DND-41 (cell line): ENCODE results near the gene BICC1.

Experiments
- ATAC-seq: fragments of 200-7000 bp; cut with Tn5 transposase; 3 replicates; pipeline ENCODE4 v1.9.1; 2021; ENCODE audit warnings: low read depth; ENCODE audit not compliant: insufficient read depth
- DNase-seq: peaks from one replicate; pipeline ENCODE4 v3.0.0-alpha.2; 2020
- H2AFZ ChIP-seq: 2 replicates; pipeline ENCODE4 v1.6.0; 2012; ENCODE audit warnings: low read depth, low read length
- H3K27ac ChIP-seq: 2 replicates; pipeline ENCODE4 v1.5.1; 2012; ENCODE audit warnings: low read length, inconsistent platforms
- H3K27me3 ChIP-seq: fragments of 200-600 bp; sonication (generic); 2 replicates; pipeline ENCODE4 v1.6.0; 2012; ENCODE audit warnings: low read length, mild to moderate bottlenecking, inconsistent platforms; ENCODE audit not compliant: insufficient read depth, poor library complexity
- H3K36me3 ChIP-seq: 2 replicates; pipeline ENCODE4 v1.5.1; 2012; ENCODE audit warnings: low read length, inconsistent platforms; ENCODE audit not compliant: insufficient read depth
- H3K4me1 ChIP-seq: 2 replicates; pipeline ENCODE4 v1.5.1; 2012; ENCODE audit warnings: mild to moderate bottlenecking, low read length; ENCODE audit not compliant: insufficient read depth
- H3K4me2 ChIP-seq: 2 replicates; pipeline ENCODE4 v1.6.0; 2012; ENCODE audit warnings: mild to moderate bottlenecking, moderate library complexity, low read length, inconsistent platforms; ENCODE audit not compliant: insufficient read depth
- H3K4me3 ChIP-seq, 2 experiments: fragments of 200-600 bp in 1 of 2; shearing (Covaris generic) in 1 of 2; 2 replicates each; pipeline ENCODE4 v1.5.1; 2012 to 2016; ENCODE audit warnings: inconsistent platforms in 2 of 2, low read length in 2 of 2, mild to moderate bottlenecking in 2 of 2, low read depth in 1 of 2, moderate library complexity in 1 of 2
- H3K79me2 ChIP-seq: 2 replicates; pipeline ENCODE4 v1.6.0; 2012; ENCODE audit warnings: low read length, inconsistent platforms; ENCODE audit not compliant: insufficient read depth
- H3K9ac ChIP-seq: 2 replicates; pipeline ENCODE4 v1.6.0; 2012; ENCODE audit warnings: low read depth, mild to moderate bottlenecking, inconsistent platforms, low read length, moderate library complexity
- H3K9me3 ChIP-seq: 2 replicates; pipeline ENCODE4 v1.5.1; 2012; ENCODE audit warnings: low read length, moderate library complexity, mild to moderate bottlenecking, inconsistent platforms; ENCODE audit not compliant: insufficient read depth, severe bottlenecking
- H4K20me1 ChIP-seq: 2 replicates; pipeline ENCODE4 v1.6.0; 2012; ENCODE audit warnings: low read length; ENCODE audit not compliant: insufficient read depth
- CTCF ChIP-seq: IDR thresholded peaks from 2 replicates; pipeline ENCODE4 v1.5.1; 2012; ENCODE audit warnings: borderline replicate concordance, low read length, moderate library complexity, mild to moderate bottlenecking; ENCODE audit not compliant: poor library complexity, severe bottlenecking; ENCODE audit errors: extremely low read depth
- EZH2 ChIP-seq: IDR thresholded peaks from 3 replicates; pipeline ENCODE4 v1.6.1; 2012; ENCODE audit warnings: borderline replicate concordance, low read depth, mild to moderate bottlenecking, moderate library complexity, low read length, inconsistent platforms; ENCODE audit not compliant: severe bottlenecking

Gene BICC1

DNA sequence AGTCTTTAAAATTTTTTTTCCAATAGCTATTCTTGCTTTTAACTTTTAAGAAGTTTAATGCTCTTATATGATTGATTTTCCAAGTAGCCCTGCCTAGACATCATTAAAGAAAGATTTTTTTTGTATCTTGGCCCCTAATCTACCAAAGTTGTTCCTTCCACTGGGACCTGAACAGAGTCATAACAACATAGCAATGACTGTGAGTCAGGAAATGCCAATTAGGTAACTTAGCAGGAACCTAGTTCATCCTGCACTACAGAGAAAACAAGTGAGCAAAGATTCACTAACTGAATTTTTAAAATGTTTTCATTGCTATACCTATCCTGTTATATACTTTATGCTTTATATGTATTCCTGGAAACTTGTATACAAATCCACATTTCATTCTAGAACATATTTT lies 284.7 kb downstream of the BICC1 start:
- ATAC-seq = no peak
- Histone ChIP-seq H3K27ac (no peak overlapping the region), H2AFZ (no peak overlapping the region), H3K4me1 (no peaks in the 10 kb centered on the region), H3K79me2 (no peaks in the 10 kb centered on the region), H3K4me3 (no peak overlapping the region), H3K4me2 (no peak overlapping the region), H3K27me3 (no peaks in the 10 kb centered on the region), H3K9ac (no peak overlapping the region), H3K36me3 (no peaks in the 10 kb centered on the region), H3K9me3 (no peaks in the 10 kb centered on the region), H4K20me1 (no peaks in the 10 kb centered on the region)
- no peak for TF ChIP-seq EZH2
- TF ChIP-seq CTCF = no peak
- DNase-seq = no peak

GRCh38 chr10:58802047-58802446 lies 289.4 kb downstream of the BICC1 start:
- DNase-seq = no peak
- Histone ChIP-seq H3K36me3 (no peaks in the 10 kb centered on the region), H3K9me3 (no peaks in the 10 kb centered on the region), H3K4me3 (no peak overlapping the region), H4K20me1 (no peaks in the 10 kb centered on the region), H3K4me2 (no peak overlapping the region), H3K9ac (no peak overlapping the region), H3K27me3 (no peaks in the 10 kb centered on the region), H2AFZ (no peak overlapping the region), H3K79me2 (no peaks in the 10 kb centered on the region), H3K4me1 (no peaks in the 10 kb centered on the region), H3K27ac (no peak overlapping the region)
- no peak for TF ChIP-seq EZH2
- no peak for TF ChIP-seq CTCF
- ATAC-seq = no peak

DNA sequence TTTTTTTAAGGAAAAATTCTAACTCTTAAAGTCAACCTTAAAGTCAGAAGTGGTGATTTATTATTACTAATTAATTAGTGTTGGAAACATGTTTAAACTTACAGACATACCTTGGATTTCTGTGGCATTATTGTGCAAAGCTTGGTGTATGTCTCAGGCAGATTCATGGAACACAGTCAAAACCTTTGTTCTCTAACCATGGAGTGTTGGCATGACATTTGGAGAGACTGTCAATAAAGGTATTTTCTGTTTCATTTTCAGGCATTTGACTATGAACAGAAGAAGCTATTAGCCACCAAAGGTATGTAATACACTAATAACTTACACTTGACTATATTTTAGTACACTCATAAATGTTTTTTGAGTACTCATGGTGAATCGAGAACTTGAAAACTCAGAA lies 293.7 kb downstream of the BICC1 start:
- H2AFZ ChIP-seq = no peak overlapping the region
- no peaks in the 10 kb centered on the region for H3K79me2 ChIP-seq
- no peaks in the 10 kb centered on the region for H4K20me1 ChIP-seq
- no peak overlapping the region for H3K9ac ChIP-seq
- DNase-seq = no peak
- no peaks in the 10 kb centered on the region for H3K27me3 ChIP-seq
- no peak overlapping the region for H3K4me2 ChIP-seq
- TF ChIP-seq EZH2 = no peak
- no peak for TF ChIP-seq CTCF
- no peak overlapping the region for H3K4me3 ChIP-seq
- ATAC-seq = no peak
- H3K27ac ChIP-seq = no peak overlapping the region
- no peaks in the 10 kb centered on the region for H3K36me3 ChIP-seq
- H3K9me3 ChIP-seq = no peaks in the 10 kb centered on the region
- no peaks in the 10 kb centered on the region for H3K4me1 ChIP-seq

GRCh38 chr10:58806970-58807628 lies 294.4 kb downstream of the BICC1 start:
- TF ChIP-seq EZH2 (no peak), CTCF (no peak)
- ATAC-seq = no peak

More at GRCh38 chr10:58806970-58807628, 294.4 kb downstream of the BICC1 start:
- Histone ChIP-seq H3K27me3 (no peaks in the 10 kb centered on the region), H3K9me3 (no peaks in the 10 kb centered on the region), H3K9ac (no peak overlapping the region), H3K36me3 (no peaks in the 10 kb centered on the region), H3K4me3 (no peak overlapping the region), H2AFZ (no peak overlapping the region), H3K79me2 (no peaks in the 10 kb centered on the region), H3K4me2 (no peak overlapping the region), H3K4me1 (no peaks in the 10 kb centered on the region), H4K20me1 (no peaks in the 10 kb centered on the region), H3K27ac (no peak overlapping the region)
- no peak for DNase-seq
